EH (cell line): ENCODE results near the gene WDR26.
"Not testable (repeated sequence)": the region's sequence is repeated elsewhere in the genome, so short reads cannot be mapped to it uniquely, and the experiment has no call there.

Experiments used
- DNase-seq: peaks from one replicate; pipeline ENCODE4 v3.0.0-alpha.2; 2015; ENCODE audit warnings: low read depth

Gene WDR26

DNA sequence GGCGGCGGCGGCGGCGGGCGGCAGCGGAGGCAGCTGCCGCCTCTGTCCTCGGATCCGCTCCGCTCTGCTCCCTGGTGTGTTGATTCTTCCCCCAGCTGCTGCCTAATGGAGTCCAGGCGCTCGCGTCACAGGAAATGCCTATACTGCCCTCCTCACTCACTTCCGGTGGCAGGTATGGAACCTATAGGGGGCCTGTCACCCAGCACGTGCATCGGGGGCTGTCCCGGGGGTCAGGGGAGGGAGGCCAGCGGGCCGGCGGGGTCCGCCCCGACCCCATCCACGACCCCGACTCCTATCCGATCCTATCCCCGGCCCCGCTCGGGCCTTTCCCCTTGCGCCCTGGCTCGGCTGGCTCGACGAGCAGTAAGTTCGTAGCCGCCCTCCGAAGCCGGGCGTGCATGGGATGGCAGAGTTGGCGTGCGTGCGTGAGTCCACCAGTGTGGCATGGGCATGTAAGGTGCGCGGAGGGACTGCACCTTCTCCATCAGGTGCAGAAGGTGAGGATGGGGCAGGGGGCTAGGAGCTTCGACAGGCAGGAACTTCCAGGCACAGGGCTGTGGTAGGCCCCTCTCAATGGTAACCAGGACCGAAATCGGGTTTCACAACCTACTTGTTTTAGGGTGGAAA lies at the start of gene WDR26:
TSS of gene WDR26 (minus strand) at position 107 of the 627 bp plus-strand sequence.
- DNase-seq, result peak; percentile 84

DNA sequence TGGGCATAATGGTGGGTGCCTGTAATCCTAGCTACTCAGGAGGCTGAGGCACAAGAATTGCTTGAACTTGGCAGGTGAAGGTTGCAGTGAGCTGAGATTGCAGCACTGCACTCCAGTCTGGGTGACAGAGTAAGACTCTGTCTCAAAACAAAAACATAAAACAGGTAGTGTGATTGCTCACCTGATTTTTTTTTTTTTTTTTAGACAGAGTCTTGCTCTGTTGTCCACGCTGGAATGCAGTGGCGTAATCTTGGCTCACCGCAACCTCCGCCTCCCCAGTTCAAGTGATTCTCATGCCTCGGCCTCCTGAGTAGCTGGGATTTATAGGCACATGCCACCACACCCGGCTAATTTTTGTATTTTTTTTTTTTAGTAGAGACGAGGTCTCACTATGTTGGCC lies 48.6 kb upstream of the WDR26 start:
- not testable (repeated sequence) for DNase-seq

- DNase-seq, result peak; percentile 33
Measured at GRCh38 chr1:224482619-224483018, 48.0 kb upstream of the WDR26 start.

DNA sequence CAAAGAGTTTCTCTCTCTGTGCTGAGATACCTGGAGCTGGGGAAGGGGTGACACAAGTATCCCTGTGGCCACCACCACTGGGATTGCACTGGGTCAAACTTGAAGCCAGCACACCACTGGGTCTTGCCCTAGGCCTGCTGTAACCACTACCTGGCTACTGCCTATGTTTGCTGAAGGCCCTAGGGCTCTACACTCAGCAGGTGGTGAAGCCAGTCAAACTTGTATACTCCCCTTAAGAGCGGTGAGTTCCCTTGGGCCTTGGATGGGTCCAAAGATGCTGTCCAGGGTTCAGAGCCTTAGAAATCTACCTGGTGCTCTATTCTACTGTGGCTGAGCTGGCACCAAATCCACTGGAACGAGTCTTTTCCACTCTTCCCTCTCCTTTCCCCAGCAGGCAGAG lies 47.0 kb upstream of the WDR26 start:
- no peak for DNase-seq

- not testable (repeated sequence) for DNase-seq
Measured at GRCh38 chr1:224480888-224481459, 46.4 kb upstream of the WDR26 start.

- not testable (repeated sequence) for DNase-seq
Measured at GRCh38 chr1:224480200-224480599, 45.6 kb upstream of the WDR26 start.

DNA sequence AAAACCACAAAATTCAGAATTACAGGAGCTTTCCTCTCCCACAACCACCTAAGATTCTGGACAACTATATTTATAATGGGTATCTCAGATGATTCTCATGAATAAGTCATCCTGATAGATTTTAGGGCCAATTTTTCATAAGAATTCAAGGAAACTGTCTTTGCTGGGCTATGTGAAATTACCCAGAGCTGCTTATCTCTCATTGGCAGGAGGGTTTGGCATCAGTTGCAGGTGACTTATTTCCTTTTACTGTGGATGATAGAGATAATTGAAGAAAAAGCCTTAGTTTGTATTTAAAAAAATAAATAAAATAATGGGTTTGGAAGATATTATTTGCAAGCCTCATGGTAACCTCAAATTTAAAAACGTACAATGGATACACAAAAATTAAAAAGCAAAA lies 38.2 kb upstream of the WDR26 start:
- no peak for DNase-seq

DNA sequence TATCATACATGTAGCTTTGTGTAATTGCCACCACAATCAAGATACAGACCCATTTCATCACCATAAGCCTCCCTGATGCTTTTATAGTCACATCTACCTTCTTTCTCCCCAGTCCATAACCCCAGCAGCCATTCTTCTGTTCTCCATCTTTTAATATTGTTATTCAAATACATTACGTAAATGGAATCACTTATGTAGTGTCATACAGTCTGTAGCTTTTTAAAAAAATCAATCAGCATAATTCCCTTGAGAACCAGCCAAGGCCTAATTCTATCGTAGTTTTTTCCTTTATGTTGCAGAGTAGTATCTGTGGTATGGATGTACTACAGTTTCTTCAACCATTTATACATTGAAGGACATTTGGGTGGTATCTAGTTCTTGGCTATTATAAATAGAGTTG lies 31.6 kb upstream of the WDR26 start:
- no peak for DNase-seq

DNA sequence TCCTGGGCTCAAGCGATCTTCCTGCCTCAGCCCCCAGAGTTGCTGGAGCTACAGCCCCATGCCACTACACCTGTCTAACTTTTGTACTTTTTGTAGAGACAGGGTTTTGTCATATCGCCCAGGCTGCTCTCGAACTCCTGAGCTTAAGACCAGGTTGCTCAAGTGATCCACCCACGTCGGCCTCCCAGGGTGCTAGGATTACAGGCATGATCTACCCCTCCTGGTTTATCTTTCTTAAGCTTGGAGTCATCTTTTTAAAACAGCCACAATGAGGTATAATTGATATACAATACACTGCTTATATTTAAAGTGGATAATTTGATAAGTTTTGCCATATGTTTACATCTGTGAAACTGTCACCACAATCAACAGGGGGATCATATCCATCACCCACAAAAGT lies 25.4 kb upstream of the WDR26 start:
- no peak for DNase-seq

DNA sequence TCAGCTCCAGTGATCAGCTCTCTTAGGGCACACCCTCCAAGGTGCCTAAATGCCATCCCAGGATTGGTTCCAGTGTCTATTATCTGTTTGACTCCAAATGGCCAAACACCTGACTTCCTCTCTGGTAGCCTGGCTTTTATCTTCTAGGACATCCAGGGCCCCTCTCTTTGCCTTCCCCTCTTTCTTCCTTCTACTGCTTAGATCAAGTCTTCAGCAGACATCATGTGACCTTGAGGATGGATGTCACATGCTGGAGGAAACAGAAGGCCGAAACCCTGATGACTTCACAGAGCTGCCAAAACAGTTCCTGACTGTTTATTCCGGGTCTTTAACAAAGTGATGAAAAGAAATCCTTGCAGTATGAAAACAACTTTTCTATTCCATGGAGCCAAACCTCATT lies 24.4 kb upstream of the WDR26 start:
- no peak for DNase-seq

- no peak for DNase-seq
Measured at GRCh38 chr1:224458296-224458695, 23.7 kb upstream of the WDR26 start.

GRCh38 chr1:224457782-224458144 lies 23.2 kb upstream of the WDR26 start:
- DNase-seq, result no peak

DNA sequence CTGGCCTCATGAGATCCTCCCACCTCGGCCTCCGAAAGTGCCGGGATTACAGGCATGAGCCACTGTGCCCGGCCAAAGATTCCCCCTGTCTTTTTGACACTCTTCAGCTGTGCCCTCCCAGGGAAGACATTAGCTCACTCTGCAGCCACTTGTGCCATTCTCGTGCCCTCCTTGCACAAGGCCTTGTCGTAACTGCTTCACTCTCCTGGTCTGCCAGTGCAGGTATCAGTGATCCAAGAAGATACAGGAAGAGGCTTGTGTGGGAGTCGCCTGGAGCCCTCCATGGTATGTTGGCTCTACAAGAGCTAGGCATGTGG lies 22.0 kb upstream of the WDR26 start:
- no peak for DNase-seq

DNA sequence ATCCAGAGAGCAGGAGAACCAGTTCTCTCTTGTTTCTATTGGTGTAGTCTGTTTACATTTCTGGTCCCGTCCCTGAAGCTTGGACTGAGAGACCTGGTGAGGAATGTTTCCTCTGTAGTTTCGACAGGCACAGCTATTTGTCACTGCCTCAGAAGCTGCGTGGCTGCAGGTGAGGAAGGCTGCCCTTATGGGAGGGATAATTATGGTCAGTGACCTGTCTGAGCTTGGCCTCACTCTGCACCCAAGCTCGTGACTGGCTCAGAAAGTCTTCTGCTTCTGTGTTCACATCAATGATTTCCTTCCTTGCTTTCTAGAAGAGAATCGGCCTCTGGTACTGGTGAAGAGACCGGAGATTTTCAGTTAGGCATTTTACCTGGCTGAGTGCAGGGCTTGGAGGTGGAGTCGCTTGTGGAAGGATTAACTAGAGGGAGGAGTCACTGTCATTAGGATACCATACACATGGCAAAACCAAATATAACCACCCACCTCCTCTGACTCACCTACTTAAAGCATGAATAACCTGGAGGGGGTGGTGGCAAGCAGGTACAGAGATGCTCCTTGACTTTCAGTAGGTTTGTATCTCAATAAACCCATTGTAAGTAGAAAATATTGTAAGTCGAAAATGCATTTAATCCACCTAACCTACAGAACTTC lies 19.9 kb upstream of the WDR26 start:
- no peak for DNase-seq

DNA sequence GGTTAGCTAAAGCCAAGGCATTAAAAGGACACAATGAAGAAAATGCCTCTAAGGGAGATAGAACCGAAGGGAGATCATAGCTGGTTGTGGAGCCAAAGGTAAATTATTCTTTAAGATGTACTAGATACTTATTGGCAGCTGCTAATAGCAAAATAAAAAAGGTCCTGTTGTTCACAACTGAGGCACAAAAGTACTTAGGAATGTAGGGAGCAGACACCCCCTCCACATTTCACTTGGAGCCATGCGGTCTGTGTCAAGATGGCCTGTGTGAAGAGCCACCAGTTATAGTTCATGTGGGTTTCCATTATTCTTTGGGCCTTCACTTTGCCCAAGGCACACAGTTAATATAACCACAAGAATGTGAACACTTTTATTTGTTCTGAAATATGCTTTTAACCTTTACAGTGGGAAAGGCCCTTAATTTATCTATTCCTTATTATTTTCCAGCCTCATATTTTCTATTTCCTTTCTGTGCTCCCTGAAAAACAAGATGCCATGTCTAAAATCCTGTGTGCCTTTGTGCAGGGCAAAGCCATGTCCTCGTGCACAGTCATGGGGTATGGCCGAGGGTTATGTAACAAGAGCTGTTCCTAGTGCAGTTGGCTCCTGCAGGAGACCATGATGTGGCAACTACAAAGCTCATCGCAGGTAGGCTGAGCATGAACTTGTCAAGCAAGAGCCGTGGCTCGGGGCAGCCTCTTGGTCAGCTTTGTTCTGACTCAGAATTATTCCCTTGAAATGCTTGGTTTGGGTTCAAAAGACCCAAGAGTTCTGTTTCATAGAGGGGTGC lies 16.2 kb upstream of the WDR26 start:
- peak; percentile 9 for DNase-seq

- no peak for DNase-seq
Measured at GRCh38 chr1:224450159-224450558, 15.6 kb upstream of the WDR26 start.

GRCh38 chr1:224448453-224449017 lies 13.9 kb upstream of the WDR26 start:
- DNase-seq, result no peak

GRCh38 chr1:224447971-224448370 lies 13.4 kb upstream of the WDR26 start:
- no peak for DNase-seq

DNA sequence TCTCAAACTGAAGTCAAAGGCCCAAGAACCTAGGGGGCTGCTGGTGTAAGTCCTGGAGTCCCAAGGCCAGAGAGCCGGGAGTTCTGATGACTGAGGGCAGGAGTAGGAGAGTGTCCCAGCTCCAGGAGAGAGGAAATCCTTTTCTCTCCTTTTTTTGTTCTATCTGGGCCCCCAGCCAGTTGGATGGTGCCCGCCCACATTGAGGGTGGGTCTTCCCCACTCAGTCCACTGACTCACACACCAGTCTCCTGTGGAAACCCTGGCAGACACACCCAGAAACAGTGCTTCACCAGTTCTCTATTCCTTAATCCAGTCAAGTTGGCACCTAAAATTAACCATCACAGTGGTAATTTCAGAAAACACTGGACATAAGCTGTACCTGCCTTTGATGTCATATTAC lies 12.7 kb upstream of the WDR26 start:
- DNase-seq, result peak; percentile 73

- DNase-seq, result no peak
Measured at GRCh38 chr1:224438989-224439388, 4.4 kb upstream of the WDR26 start.

DNA sequence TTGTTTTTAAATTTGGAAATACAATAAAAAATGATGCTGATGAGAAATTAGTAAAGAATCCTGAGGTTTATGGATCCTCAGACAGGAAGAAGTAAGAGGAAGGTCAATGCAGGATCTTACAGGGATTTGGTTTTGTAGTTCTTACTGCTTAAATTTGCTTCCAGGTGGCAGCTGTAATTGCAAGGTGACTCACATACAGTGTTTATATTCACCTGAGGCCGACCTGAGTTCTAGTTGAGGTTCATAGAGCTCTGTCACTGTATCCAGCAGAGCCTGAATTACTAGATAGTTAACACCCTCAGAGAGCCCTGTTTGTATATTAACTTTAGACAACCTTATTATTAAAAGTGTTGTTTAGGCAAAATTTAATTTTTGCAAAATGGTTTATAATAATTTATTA lies 1.4 kb upstream of the WDR26 start:
- no peak for DNase-seq

GRCh38 chr1:224435318-224435763 lies 744 bp upstream of the WDR26 start:
- DNase-seq, result peak; percentile 90
